Measurements from ENCODE around the gene BARHL1. TPM values are rescaled to one million over a fixed set of nuclear protein-coding genes. Genes with fewer than 3 reads are reported as not detected.

Gene BARHL1
- total and polyA plus RNA-seq, 8 donors, result not detected

DNA sequence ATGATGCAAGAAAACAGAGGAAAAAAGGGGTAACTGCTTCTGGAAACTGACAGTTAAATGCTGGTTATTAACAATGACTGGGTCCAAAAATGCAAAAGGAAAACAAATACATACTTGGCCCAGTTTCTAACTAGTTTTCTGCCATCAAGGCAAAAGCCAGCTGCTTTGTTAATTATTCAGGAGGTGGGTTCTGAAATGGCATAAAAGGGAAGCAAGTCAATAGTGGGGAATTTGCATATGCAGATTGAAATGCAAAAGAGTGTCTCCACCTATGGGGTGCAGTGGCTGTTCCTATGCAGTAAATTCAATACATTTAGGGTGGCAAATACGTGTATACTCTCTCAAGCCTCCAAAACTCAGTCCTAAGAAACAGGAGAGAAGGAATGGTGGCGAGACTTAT is 33.4 kb downstream of the BARHL1 start:
- TF ChIP-seq EP300 (IDR thresholded peaks at IDR 0.05) (no peak), POLR2A (IDR thresholded peaks at IDR 0.05) (no peak), POLR2AphosphoS5 (IDR thresholded peaks at IDR 0.05) (no peak)
- TF ChIP-seq, protein P1, sequence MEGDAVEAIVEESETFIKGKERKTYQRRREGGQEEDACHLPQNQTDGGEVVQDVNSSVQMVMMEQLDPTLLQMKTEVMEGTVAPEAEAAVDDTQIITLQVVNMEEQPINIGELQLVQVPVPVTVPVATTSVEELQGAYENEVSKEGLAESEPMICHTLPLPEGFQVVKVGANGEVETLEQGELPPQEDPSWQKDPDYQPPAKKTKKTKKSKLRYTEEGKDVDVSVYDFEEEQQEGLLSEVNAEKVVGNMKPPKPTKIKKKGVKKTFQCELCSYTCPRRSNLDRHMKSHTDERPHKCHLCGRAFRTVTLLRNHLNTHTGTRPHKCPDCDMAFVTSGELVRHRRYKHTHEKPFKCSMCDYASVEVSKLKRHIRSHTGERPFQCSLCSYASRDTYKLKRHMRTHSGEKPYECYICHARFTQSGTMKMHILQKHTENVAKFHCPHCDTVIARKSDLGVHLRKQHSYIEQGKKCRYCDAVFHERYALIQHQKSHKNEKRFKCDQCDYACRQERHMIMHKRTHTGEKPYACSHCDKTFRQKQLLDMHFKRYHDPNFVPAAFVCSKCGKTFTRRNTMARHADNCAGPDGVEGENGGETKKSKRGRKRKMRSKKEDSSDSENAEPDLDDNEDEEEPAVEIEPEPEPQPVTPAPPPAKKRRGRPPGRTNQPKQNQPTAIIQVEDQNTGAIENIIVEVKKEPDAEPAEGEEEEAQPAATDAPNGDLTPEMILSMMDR (IDR thresholded peaks at IDR 0.05), result no peak
- DNase-seq, result no peak
- intact Hi-C loops (cut with DNase I; ENCODE audit: low total_unique reads), result no loop called here
- Histone ChIP-seq H3K36me3 (peaks cover 57 to 95% (median 91%) of the 10 kb centered on the region in 4 donors), H3K4me1 (no peaks in the 10 kb centered on the region), H3K4me3 (no peak overlapping the region), H3K9me3 (no peaks in the 10 kb centered on the region), H3K27ac (no peak overlapping the region), H3K27me3 (no peaks in the 10 kb centered on the region)
- WGBS, 5 donors, result 83 to 95% (median 90%) methylated on average over 2 of the region's 2 CpGs

DNA sequence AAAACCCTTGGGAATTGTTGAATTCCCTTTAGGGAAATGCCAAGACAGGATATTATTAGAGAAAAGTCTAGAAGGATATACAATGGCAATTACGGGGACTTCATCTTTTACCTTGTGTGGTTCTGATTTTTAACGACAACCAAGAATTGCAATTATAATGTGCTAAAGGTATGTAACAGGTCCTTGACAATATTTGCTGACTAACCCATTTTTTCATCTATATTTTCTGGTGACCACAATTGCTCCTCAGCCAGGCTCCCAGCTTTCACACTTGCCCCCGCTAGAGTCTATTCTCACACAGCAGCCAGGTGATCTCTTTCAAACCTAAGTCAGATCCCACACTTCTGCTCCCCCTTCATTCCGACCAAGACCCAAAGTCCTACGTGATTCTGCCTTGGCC is 34.3 kb downstream of the BARHL1 start:
- Histone ChIP-seq H3K4me1 (no peaks in the 10 kb centered on the region), H3K9me3 (no peaks in the 10 kb centered on the region), H3K27ac (no peak overlapping the region), H3K4me3 (no peak overlapping the region), H3K36me3 (peaks cover 49 to 93% (median 84%) of the 10 kb centered on the region in 4 donors), H3K27me3 (no peaks in the 10 kb centered on the region)
- WGBS, 5 donors, result 92 to 97% (median 94%) methylated on average over 5 of the region's 5 CpGs
- no peak for DNase-seq
- intact Hi-C loops (cut with DNase I; ENCODE audit: low total_unique reads), result no loop called here
- TF ChIP-seq, protein P1 (IDR thresholded peaks at IDR 0.05), result no peak
- no peak for TF ChIP-seq EP300 (IDR thresholded peaks at IDR 0.05)
- TF ChIP-seq POLR2AphosphoS5 (IDR thresholded peaks at IDR 0.05), result no peak
- no peak for TF ChIP-seq POLR2A (IDR thresholded peaks at IDR 0.05)

DNA sequence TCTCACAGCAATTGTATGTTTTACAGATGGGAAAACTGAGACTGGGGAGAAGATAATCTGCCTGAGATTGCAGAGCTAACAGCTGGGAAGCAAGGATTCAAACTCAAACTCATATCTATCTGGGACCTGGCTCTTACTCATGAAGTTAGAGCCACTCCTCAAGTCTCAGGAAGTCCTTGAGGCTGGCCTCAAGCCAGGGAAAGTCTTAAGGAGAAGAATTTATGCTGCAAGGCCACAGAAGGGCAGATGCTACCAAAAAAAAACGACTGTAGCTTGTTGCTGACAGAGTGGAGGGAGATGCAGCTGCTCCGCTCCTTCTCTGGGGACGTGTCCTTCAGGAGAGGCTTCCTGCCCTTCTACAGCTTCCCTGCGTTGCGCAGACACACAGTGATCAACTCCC is 39.8 kb downstream of the BARHL1 start:
- Histone ChIP-seq H3K27me3 (no peaks in the 10 kb centered on the region), H3K27ac (no peak overlapping the region), H3K4me3 (no peak overlapping the region), H3K9me3 (no peaks in the 10 kb centered on the region), H3K4me1 (no peaks in the 10 kb centered on the region), H3K36me3 (peaks cover 20 to 75% (median 69%) of the 10 kb centered on the region in 4 donors)
- DNase-seq, result peak; percentile 34 to 51
- WGBS, 5 donors, result 68 to 75% (median 74%) methylated on average over 5 of the region's 5 CpGs
- no peak for TF ChIP-seq POLR2A (IDR thresholded peaks at IDR 0.05)
- TF ChIP-seq, protein P1 (IDR thresholded peaks at IDR 0.05), result no peak
- TF ChIP-seq EP300 (IDR thresholded peaks at IDR 0.05), result no peak
- TF ChIP-seq POLR2AphosphoS5 (IDR thresholded peaks at IDR 0.05), result no peak
- intact Hi-C loops (cut with DNase I; ENCODE audit: low total_unique reads), result no loop called here

DNA sequence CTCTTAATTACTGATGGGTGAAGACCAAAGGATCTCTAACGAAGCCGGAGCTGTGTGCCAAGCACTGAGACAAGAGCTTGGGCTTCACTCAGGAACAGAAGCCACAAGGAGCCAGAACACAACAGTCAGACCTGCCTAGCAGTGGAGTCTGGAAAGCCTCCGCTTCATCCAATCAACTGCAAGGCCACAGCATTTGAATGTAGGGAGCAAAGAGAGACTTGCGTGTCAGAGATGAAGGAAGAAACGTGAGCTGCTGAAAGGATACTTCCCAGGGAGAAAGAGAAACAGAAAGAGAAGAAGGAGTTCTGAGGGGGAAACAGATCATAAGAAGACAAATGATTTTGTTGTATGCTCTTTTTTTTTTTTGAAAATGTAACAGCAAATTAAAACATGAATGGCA is 43.9 kb downstream of the BARHL1 start:
- no peak for DNase-seq
- Histone ChIP-seq H3K27me3 (no peaks in the 10 kb centered on the region), H3K27ac (peak overlapping the region in 1 of 5 donors; percentile 38), H3K36me3 (peaks cover 38 to 86% (median 76%) of the 10 kb centered on the region in 4 donors), H3K4me1 (peaks cover 0 to 5% (median 0%) of the 10 kb centered on the region in 4 donors), H3K9me3 (no peaks in the 10 kb centered on the region), H3K4me3 (no peak overlapping the region)
- 86 to 95% (median 92%) methylated on average over 5 of the region's 5 CpGs for WGBS, 5 donors
- intact Hi-C loops (cut with DNase I; ENCODE audit: low total_unique reads), result no loop called here
- TF ChIP-seq, protein P1 (IDR thresholded peaks at IDR 0.05), result no peak
- no peak for TF ChIP-seq EP300 (IDR thresholded peaks at IDR 0.05)
- no peak for TF ChIP-seq POLR2A (IDR thresholded peaks at IDR 0.05)
- TF ChIP-seq POLR2AphosphoS5 (IDR thresholded peaks at IDR 0.05), result no peak

All from stomach (tissue), 9 donors.